Measurements from ENCODE around the gene GPR179. TPM values are rescaled to one million over a fixed set of nuclear protein-coding genes. Genes with fewer than 3 reads are reported as not detected.

The GPR179 gene
- under 1 TPM; 0.07 to 0.20 (median 0.18) TPM for total RNA-seq

DNA sequence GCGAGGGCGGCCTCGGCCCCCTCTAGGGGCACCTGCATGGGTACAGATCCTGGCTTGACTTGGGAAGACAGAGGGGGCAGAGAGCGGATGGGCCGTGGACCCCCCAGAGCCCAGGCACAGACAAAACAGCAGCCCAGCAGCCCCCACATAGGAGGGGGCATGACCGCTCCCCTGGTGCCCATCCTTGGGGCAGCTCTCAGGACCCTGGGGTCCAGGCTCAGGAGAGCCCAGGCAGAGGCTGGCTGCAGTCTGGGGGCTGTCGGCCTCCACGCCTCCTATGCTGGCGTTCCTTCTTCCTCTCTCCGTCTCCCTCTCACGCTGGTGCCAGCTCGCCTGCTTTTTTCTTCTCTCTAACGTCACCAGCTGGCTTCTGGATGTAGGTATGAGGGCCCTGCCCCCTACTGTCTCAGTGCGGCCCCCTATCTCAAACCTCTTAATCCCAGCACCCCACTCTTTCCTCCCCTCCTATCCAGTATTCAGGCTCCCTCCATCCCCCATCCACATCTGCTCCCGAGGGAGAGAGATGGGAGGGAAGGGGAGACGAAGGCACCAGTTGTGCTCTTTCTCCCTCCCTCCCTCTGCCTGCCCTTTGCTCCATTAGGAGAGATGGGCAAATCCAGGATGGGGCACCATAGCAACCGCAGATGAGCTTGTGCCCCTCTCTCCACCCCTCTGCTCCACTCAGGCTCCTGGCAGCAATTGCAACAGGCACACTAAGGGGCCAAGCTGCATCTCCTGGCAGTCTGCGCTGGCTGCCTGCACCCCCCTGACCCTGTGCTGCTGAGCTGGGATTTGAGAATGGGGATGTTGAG, at the start of gene GPR179:
TSS of gene GPR179 (minus strand) at position 349 of the 812 bp plus-strand sequence. CDS start at position 182, 167 bp downstream.
- no peaks in the 10 kb centered on the region for H3K4me1 ChIP-seq
- no peak for DNase-seq
- no peak within 1 kb of the TSS for H3K4me3 ChIP-seq
- H3K9me3 ChIP-seq: no peaks in the 10 kb centered on the region
- TF ChIP-seq, protein P1, sequence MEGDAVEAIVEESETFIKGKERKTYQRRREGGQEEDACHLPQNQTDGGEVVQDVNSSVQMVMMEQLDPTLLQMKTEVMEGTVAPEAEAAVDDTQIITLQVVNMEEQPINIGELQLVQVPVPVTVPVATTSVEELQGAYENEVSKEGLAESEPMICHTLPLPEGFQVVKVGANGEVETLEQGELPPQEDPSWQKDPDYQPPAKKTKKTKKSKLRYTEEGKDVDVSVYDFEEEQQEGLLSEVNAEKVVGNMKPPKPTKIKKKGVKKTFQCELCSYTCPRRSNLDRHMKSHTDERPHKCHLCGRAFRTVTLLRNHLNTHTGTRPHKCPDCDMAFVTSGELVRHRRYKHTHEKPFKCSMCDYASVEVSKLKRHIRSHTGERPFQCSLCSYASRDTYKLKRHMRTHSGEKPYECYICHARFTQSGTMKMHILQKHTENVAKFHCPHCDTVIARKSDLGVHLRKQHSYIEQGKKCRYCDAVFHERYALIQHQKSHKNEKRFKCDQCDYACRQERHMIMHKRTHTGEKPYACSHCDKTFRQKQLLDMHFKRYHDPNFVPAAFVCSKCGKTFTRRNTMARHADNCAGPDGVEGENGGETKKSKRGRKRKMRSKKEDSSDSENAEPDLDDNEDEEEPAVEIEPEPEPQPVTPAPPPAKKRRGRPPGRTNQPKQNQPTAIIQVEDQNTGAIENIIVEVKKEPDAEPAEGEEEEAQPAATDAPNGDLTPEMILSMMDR (IDR thresholded peaks at IDR 0.05 in 4 of 5, conservative IDR thresholded peaks at IDR 0.05 in 1 of 5): no peak
- TF ChIP-seq POLR2A (IDR thresholded peaks at IDR 0.05): no peak
- no peak for ATAC-seq
- intact Hi-C loops (cut with DNase I; ENCODE audit: low total_unique reads): no loop called here
- no peaks in the 10 kb centered on the region for H3K36me3 ChIP-seq
- in situ Hi-C loops (cut with MboI; ENCODE audit: low sequenced_read_pairs in 4 of 4): loop anchor here in 1 of 4 donors (5.0 kb wide), 1 partner anchor 73 kb away; no protein-coding TSS in a partner anchor
- H3K27ac ChIP-seq: no peak within 1 kb of the TSS
- no peaks in the 10 kb centered on the region for H3K27me3 ChIP-seq

GRCh38 chr17:38379448-38379847, 35.7 kb upstream of the GPR179 start:
- no peak for ATAC-seq
- no peak for DNase-seq
- Histone ChIP-seq H3K4me1 (no peaks in the 10 kb centered on the region), H3K27ac (no peak overlapping the region), H3K36me3 (peaks cover 0 to 52% of the 10 kb centered on the region in 2 donors), H3K27me3 (no peaks in the 10 kb centered on the region), H3K4me3 (no peak overlapping the region), H3K9me3 (no peaks in the 10 kb centered on the region)
- in situ Hi-C loops (cut with MboI; ENCODE audit: low sequenced_read_pairs in 4 of 4) (no loop called here), intact Hi-C loops (cut with DNase I; ENCODE audit: low total_unique reads) (no loop called here)
- no peak for TF ChIP-seq POLR2A (IDR thresholded peaks at IDR 0.05)
- TF ChIP-seq, protein P1 (IDR thresholded peaks at IDR 0.05 in 4 of 5, conservative IDR thresholded peaks at IDR 0.05 in 1 of 5): no peak

DNA sequence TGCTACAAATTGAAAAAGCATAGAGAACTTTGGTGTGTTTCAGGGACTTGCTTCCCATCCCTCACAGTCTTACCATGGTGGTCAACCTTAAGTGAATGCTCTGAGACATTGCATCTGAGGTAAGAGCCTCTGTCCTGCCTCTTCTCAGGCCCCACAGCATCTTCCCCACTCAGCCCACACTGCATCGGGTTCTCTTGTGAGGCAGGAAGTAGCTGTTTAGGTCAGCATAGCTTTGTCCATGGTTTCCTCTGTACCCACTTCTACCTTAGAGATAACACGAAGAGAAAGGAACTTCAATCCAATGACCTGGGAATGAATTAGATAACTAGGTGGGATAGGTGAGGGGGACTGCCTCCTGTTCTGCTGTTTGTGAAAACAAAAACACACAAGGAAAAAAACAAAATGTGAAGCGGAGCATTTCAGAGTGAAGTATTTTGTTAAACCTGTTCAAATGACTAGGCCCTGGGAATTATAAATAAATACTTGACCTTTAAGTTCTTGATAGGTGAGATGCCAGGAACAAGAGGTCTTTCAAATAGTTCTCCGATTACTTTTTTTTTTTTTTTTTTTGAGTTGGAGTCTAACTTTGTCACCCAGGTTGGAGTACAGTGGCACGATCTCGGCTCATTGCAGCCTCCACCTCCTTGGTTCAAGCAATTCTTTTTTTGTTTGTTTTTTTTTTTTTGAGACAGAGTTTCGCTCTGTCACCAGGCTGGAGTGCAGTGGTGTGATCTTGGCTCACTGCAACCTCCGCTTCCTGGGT, 25.5 kb upstream of the GPR179 start:
- Histone ChIP-seq H3K9me3 (no peaks in the 10 kb centered on the region), H3K36me3 (peaks cover 0 to 59% of the 10 kb centered on the region in 2 donors), H3K27me3 (no peaks in the 10 kb centered on the region), H3K4me1 (no peaks in the 10 kb centered on the region), H3K4me3 (no peak overlapping the region), H3K27ac (no peak overlapping the region)
- ATAC-seq (no peak), DNase-seq (no peak)
- intact Hi-C loops (cut with DNase I; ENCODE audit: low total_unique reads) (no loop called here), in situ Hi-C loops (cut with MboI; ENCODE audit: low sequenced_read_pairs in 4 of 4) (no loop called here)
- no peak for TF ChIP-seq POLR2A (IDR thresholded peaks at IDR 0.05)
- TF ChIP-seq, protein P1 (IDR thresholded peaks at IDR 0.05 in 4 of 5, conservative IDR thresholded peaks at IDR 0.05 in 1 of 5): no peak

DNA sequence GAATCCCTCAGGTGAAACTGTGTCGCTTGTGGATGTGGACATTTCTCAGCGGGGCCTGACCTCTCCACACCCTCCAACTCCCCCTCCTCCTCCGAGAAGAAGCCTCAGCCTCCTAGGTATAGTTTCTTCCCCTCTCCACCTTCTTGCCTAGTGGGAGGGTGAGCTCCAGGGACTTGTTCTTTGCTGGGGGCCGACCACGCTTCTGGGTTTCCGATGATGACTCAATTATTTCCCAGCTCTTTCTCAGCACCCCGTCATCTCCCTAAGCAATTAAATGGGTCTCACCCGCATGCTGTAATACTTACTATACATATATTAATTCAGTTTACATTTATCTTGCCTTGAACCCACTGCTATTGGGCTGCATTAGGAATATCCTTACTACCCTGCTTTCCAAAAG, 21.0 kb upstream of the GPR179 start:
- DNase-seq: no peak
- Histone ChIP-seq H3K4me3 (no peak overlapping the region), H3K27me3 (no peaks in the 10 kb centered on the region), H3K4me1 (peaks cover 14 to 15% of the 10 kb centered on the region in 2 donors), H3K9me3 (no peaks in the 10 kb centered on the region), H3K36me3 (peaks cover 0 to 38% of the 10 kb centered on the region in 2 donors), H3K27ac (no peak overlapping the region)
- in situ Hi-C loops (cut with MboI; ENCODE audit: low sequenced_read_pairs in 4 of 4) (no loop called here), intact Hi-C loops (cut with DNase I; ENCODE audit: low total_unique reads) (no loop called here)
- TF ChIP-seq POLR2A (IDR thresholded peaks at IDR 0.05): no peak
- TF ChIP-seq, protein P1 (IDR thresholded peaks at IDR 0.05 in 4 of 5, conservative IDR thresholded peaks at IDR 0.05 in 1 of 5): no peak
- no peak for ATAC-seq
